MCF 10A (cell line): Measurements from ENCODE around the gene CCDC9B. TPM values are rescaled to one million over a fixed set of nuclear protein-coding genes. Genes with fewer than 3 reads are reported as not detected.

ENCODE experiments used
- BruUV-seq: library from RNA; stranded (reverse); fragments of 400-500 nt; replicated peaks from 2 replicates; lab custom pipeline; 2021; lab: Mats Ljungman, UMichigan
- CTCF ChIA-PET: fragments of 300-600 bp; sonication (Branson Sonifier 250); formaldehyde crosslinking; extraction: SDS; loops from one replicate; lab custom pipeline; 2021; ENCODE audit warnings: antibody characterized with exemption, inconsistent platforms; lab: Yijun Ruan, JAX
- POLR2A ChIA-PET: fragments of 300-600, 350-650 bp; sonication (Branson Sonifier 250); formaldehyde crosslinking; extraction: SDS; loops from one replicate; lab custom pipeline; 2020; ENCODE audit warnings: antibody characterized with exemption, inconsistent platforms; lab: Yijun Ruan, JAX
- DNase-seq: peaks from one replicate; pipeline ENCODE4 v3.0.0-alpha.2; 2018; ENCODE audit not compliant: unreplicated experiment
- H3K27ac Mint-ChIP-seq: one replicate; pipeline ENCODE4 v1.8.0; 2022; ENCODE audit warnings: mild to moderate bottlenecking, low read depth, mixed read lengths; ENCODE audit not compliant: unreplicated experiment
- H3K27me3 Mint-ChIP-seq: one replicate; pipeline ENCODE4 v1.8.0; 2022; ENCODE audit warnings: mixed read lengths; ENCODE audit not compliant: insufficient read depth, unreplicated experiment
- H3K36me3 Mint-ChIP-seq: one replicate; pipeline ENCODE4 v1.8.0; 2022; ENCODE audit warnings: mild to moderate bottlenecking, moderate library complexity, mixed read lengths; ENCODE audit not compliant: insufficient read depth, unreplicated experiment
- H3K4me1 Mint-ChIP-seq: one replicate; pipeline ENCODE4 v1.8.0; 2022; ENCODE audit warnings: mixed read lengths; ENCODE audit not compliant: insufficient read depth, unreplicated experiment
- H3K4me3 Mint-ChIP-seq: one replicate; pipeline ENCODE4 v1.8.0; 2022; ENCODE audit warnings: mild to moderate bottlenecking, moderate library complexity, mixed read lengths; ENCODE audit not compliant: unreplicated experiment
- H3K9me3 Mint-ChIP-seq: one replicate; pipeline ENCODE4 v1.8.0; 2022; ENCODE audit warnings: mixed read lengths; ENCODE audit not compliant: unreplicated experiment
- intact Hi-C: fragments of 100-400 bp; cut with micrococcal nuclease; formaldehyde crosslinking; loops from 2 replicates; pipeline ENCODE4 v1.14.1; 2022
- total RNA-seq: library from RNA; stranded (reverse); gene quantifications from 2 replicates; pipeline ENCODE4 v1.2.3, GENCODE V29; 2022
- TF ChIP-seq, protein P1 (sequence below): fragments of 200-600 bp; IDR thresholded peaks from one replicate; pipeline ENCODE4 v1.8.0; 2022; ENCODE audit warnings: antibody characterized with exemption, mild to moderate bottlenecking; ENCODE audit not compliant: unreplicated experiment

CCDC9B gene
- total RNA-seq, 1 experiment from 2014 or later, result 36.0 TPM

DNA sequence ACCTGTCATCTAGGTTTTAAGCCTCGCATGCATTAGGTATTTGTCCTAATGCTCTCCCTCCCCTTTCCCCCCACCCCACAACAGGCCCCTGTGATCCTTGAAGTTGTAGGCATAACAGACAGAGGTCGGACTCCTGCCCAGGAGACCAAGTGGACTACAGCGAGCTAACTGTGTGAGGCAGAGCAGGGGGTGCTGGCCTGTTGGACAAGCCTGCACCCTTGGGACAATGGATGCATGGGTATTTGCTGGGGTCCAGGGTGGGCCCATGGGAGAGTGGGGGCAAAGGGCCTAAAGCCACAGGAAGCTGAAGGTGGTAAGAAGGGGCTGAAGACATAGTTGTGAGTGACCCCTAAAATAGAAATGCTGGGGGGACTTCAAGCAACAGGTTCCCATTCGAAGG is 35.5 kb downstream of the CCDC9B start:
- intact Hi-C loops, result no loop called here
- POLR2A ChIA-PET, result interaction anchor here (0.7 kb wide), 1 partner anchor 10 kb away, joined by 3 read pairs; no protein-coding TSS in a partner anchor
- no TSS peak for BruUV-seq
- Mint-ChIP-seq H3K36me3 (no peaks in the 10 kb centered on the region), H3K9me3 (no peaks in the 10 kb centered on the region), H3K4me3 (no peak overlapping the region), H3K27me3 (peaks cover 13% of the 10 kb centered on the region), H3K27ac (no peak overlapping the region), H3K4me1 (no peaks in the 10 kb centered on the region)
- TF ChIP-seq, protein P1, sequence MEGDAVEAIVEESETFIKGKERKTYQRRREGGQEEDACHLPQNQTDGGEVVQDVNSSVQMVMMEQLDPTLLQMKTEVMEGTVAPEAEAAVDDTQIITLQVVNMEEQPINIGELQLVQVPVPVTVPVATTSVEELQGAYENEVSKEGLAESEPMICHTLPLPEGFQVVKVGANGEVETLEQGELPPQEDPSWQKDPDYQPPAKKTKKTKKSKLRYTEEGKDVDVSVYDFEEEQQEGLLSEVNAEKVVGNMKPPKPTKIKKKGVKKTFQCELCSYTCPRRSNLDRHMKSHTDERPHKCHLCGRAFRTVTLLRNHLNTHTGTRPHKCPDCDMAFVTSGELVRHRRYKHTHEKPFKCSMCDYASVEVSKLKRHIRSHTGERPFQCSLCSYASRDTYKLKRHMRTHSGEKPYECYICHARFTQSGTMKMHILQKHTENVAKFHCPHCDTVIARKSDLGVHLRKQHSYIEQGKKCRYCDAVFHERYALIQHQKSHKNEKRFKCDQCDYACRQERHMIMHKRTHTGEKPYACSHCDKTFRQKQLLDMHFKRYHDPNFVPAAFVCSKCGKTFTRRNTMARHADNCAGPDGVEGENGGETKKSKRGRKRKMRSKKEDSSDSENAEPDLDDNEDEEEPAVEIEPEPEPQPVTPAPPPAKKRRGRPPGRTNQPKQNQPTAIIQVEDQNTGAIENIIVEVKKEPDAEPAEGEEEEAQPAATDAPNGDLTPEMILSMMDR, result no peak
- DNase-seq, result no peak
- CTCF ChIA-PET, result interaction anchor here (0.6 to 13.6 kb wide), 9 partner anchors 10 to 516 kb away, joined by 3 to 137 read pairs (median 4); no protein-coding TSS in a partner anchor

DNA sequence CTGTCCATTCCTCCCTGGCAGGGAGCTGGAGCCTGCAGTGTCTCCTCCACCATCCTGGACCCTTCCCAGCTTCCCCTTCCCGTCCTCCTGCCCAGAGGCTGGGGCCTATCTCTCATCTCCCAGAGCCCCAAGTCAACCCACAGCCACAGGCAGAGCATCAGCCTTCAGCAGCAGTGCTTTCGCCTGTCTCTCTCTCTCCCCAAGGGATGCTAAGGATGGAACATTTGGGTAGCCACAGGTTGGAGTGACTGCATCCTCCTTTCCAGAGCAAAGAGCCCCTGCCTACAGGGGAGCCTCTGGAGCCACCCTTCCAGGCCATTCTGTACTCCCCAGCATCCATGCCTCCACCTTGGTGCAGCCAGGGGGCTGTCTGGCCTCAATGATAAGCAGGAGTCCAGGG is 37.2 kb downstream of the CCDC9B start:
- H3K9me3 Mint-ChIP-seq, result peaks cover 7% of the 10 kb centered on the region
- H3K4me1 Mint-ChIP-seq, result no peaks in the 10 kb centered on the region
- intact Hi-C loops, result no loop called here
- peaks cover 13% of the 10 kb centered on the region for H3K27me3 Mint-ChIP-seq
- TF ChIP-seq, protein P1, result no peak
- no peak overlapping the region for H3K4me3 Mint-ChIP-seq
- no peaks in the 10 kb centered on the region for H3K36me3 Mint-ChIP-seq
- ChIA-PET CTCF (interaction anchor here (1.3 to 2.8 kb wide), 4 partner anchors 13 to 86 kb away, joined by 3 to 12 read pairs (median 6); no protein-coding TSS in a partner anchor), POLR2A (interaction anchor here (1.1 to 1.5 kb wide), 2 partner anchors 10 to 36 kb away, joined by 3 to 5 read pairs; no protein-coding TSS in a partner anchor)
- H3K27ac Mint-ChIP-seq, result no peak overlapping the region
- no peak for DNase-seq
- no TSS peak for BruUV-seq

- intact Hi-C loops, result no loop called here
- CTCF ChIA-PET, result interaction anchor here (1.3 to 2.8 kb wide), 4 partner anchors 12 to 85 kb away, joined by 3 to 12 read pairs (median 6); no protein-coding TSS in a partner anchor
Observed at GRCh38 chr15:40302981-40303380, 37.8 kb downstream of the CCDC9B start.

GRCh38 chr15:40302288-40302886 is 38.4 kb downstream of the CCDC9B start:
- no peaks in the 10 kb centered on the region for H3K36me3 Mint-ChIP-seq
- BruUV-seq, result no TSS peak
- H3K4me1 Mint-ChIP-seq, result no peaks in the 10 kb centered on the region
- POLR2A ChIA-PET, result interaction anchor here (1.1 to 1.5 kb wide), 4 partner anchors 8 to 37 kb away, joined by 3 to 5 read pairs (median 4); no protein-coding TSS in a partner anchor
- TF ChIP-seq, protein P1, result no peak
- intact Hi-C loops, result no loop called here
- CTCF ChIA-PET, result interaction anchor here (1.3 to 2.8 kb wide), 4 partner anchors 12 to 85 kb away, joined by 3 to 12 read pairs (median 6); no protein-coding TSS in a partner anchor
- no peak overlapping the region for H3K4me3 Mint-ChIP-seq
- no peak overlapping the region for H3K27ac Mint-ChIP-seq
- peaks cover 7% of the 10 kb centered on the region for H3K9me3 Mint-ChIP-seq
- no peak for DNase-seq
- H3K27me3 Mint-ChIP-seq, result peaks cover 13% of the 10 kb centered on the region

More at GRCh38 chr15:40302981-40303380, 37.8 kb downstream of the CCDC9B start:
- H3K9me3 Mint-ChIP-seq, result peaks cover 7% of the 10 kb centered on the region
- H3K4me3 Mint-ChIP-seq, result no peak overlapping the region
- BruUV-seq, result no TSS peak
- TF ChIP-seq, protein P1, result no peak
- POLR2A ChIA-PET, result interaction anchor here (1.1 to 1.5 kb wide), 3 partner anchors 10 to 37 kb away, joined by 3 to 5 read pairs (median 4); no protein-coding TSS in a partner anchor
- peak; percentile 47 for DNase-seq
- peaks cover 13% of the 10 kb centered on the region for H3K27me3 Mint-ChIP-seq
- H3K4me1 Mint-ChIP-seq, result no peaks in the 10 kb centered on the region
- no peak overlapping the region for H3K27ac Mint-ChIP-seq
- no peaks in the 10 kb centered on the region for H3K36me3 Mint-ChIP-seq
